ENCODE measurements around the gene GPR63.

GPR63 gene

GRCh38 chr6:96864216-96865054 lies 27.2 kb upstream of the GPR63 start:
- no peak for TF ChIP-seq CTCF (IDR thresholded peaks at IDR 0.05; ENCODE audit: low read depth, low read length, missing control alignments)
- no peak for DNase-seq (ENCODE audit: extremely low read depth, low read depth)
- H3K4me3 ChIP-seq (replicated peaks; ENCODE audit: low read depth, low read length) = no peak overlapping the region

- no peak overlapping the region for H3K4me3 ChIP-seq (replicated peaks; ENCODE audit: low read depth, low read length)
- no peak for DNase-seq (ENCODE audit: extremely low read depth, low read depth)
- TF ChIP-seq CTCF (IDR thresholded peaks at IDR 0.05; ENCODE audit: low read depth, low read length, missing control alignments) = no peak
Observed at GRCh38 chr6:96862560-96862959, 25.3 kb upstream of the GPR63 start.

GRCh38 chr6:96861588-96861987 lies 24.3 kb upstream of the GPR63 start:
- DNase-seq (ENCODE audit: extremely low read depth, low read depth) = no peak
- no peak overlapping the region for H3K4me3 ChIP-seq (replicated peaks; ENCODE audit: low read depth, low read length)
- no peak for TF ChIP-seq CTCF (IDR thresholded peaks at IDR 0.05; ENCODE audit: low read depth, low read length, missing control alignments)

GRCh38 chr6:96856856-96857255 lies 19.6 kb upstream of the GPR63 start:
- no peak for TF ChIP-seq CTCF (IDR thresholded peaks at IDR 0.05; ENCODE audit: low read depth, low read length, missing control alignments)
- no peak overlapping the region for H3K4me3 ChIP-seq (replicated peaks; ENCODE audit: low read depth, low read length)
- no peak for DNase-seq (ENCODE audit: extremely low read depth, low read depth)

GRCh38 chr6:96853083-96853482 lies 15.8 kb upstream of the GPR63 start:
- no peak for TF ChIP-seq CTCF (IDR thresholded peaks at IDR 0.05; ENCODE audit: low read depth, low read length, missing control alignments)
- no peak overlapping the region for H3K4me3 ChIP-seq (replicated peaks; ENCODE audit: low read depth, low read length)
- DNase-seq (ENCODE audit: extremely low read depth, low read depth) = no peak

- H3K4me3 ChIP-seq (replicated peaks; ENCODE audit: low read depth, low read length) = no peak overlapping the region
- no peak for DNase-seq (ENCODE audit: extremely low read depth, low read depth)
- no peak for TF ChIP-seq CTCF (IDR thresholded peaks at IDR 0.05; ENCODE audit: low read depth, low read length, missing control alignments)
Observed at GRCh38 chr6:96852605-96853004, 15.3 kb upstream of the GPR63 start.

- no peak overlapping the region for H3K4me3 ChIP-seq (replicated peaks; ENCODE audit: low read depth, low read length)
- no peak for DNase-seq (ENCODE audit: extremely low read depth, low read depth)
- TF ChIP-seq CTCF (IDR thresholded peaks at IDR 0.05; ENCODE audit: low read depth, low read length, missing control alignments) = no peak
Observed at GRCh38 chr6:96851858-96852257, 14.6 kb upstream of the GPR63 start.
